ACC112 (cell line): ENCODE results near the gene B3GLCT.

ENCODE experiments used
- H2AFZ ChIP-seq: fragments of 200-600 bp; sonication (generic); one replicate; pipeline ENCODE4 v1.6.0; 2017; ENCODE audit warnings: antibody characterized with exemption, low read length; ENCODE audit not compliant: unreplicated experiment
- H3K27ac ChIP-seq: fragments of 200-600 bp; sonication (generic); 2 replicates; pipeline ENCODE4 v1.5.1; 2014; ENCODE audit warnings: low read depth, mild to moderate bottlenecking, antibody characterized with exemption, low read length, moderate library complexity
- H3K27me3 ChIP-seq: fragments of 200-600 bp; sonication (generic); 2 replicates; pipeline ENCODE4 v1.6.1; 2014; ENCODE audit warnings: mild to moderate bottlenecking, antibody characterized with exemption, low read length, moderate library complexity, mixed read lengths; ENCODE audit not compliant: insufficient read depth
- H3K36me3 ChIP-seq: fragments of 200-600 bp; sonication (generic); 2 replicates; pipeline ENCODE4 v1.6.1; 2016; ENCODE audit warnings: mild to moderate bottlenecking, antibody characterized with exemption, low read length, moderate library complexity, mixed read lengths; ENCODE audit not compliant: insufficient read depth
- H3K4me1 ChIP-seq: fragments of 200-600 bp; sonication (generic); one replicate; pipeline ENCODE4 v1.6.1; 2016; ENCODE audit warnings: low read length, mixed read lengths; ENCODE audit not compliant: insufficient read depth, unreplicated experiment, control insufficient read depth
- H3K4me3 ChIP-seq: fragments of 200-600 bp; sonication (generic); 2 replicates; pipeline ENCODE4 v1.5.1; 2014; ENCODE audit warnings: mild to moderate bottlenecking, low read depth, low read length
- H3K79me2 ChIP-seq: fragments of 200-600 bp; sonication (generic); one replicate; pipeline ENCODE4 v1.6.0; 2016; ENCODE audit warnings: low read length; ENCODE audit not compliant: control insufficient read depth, unreplicated experiment, insufficient read depth

Gene B3GLCT

DNA sequence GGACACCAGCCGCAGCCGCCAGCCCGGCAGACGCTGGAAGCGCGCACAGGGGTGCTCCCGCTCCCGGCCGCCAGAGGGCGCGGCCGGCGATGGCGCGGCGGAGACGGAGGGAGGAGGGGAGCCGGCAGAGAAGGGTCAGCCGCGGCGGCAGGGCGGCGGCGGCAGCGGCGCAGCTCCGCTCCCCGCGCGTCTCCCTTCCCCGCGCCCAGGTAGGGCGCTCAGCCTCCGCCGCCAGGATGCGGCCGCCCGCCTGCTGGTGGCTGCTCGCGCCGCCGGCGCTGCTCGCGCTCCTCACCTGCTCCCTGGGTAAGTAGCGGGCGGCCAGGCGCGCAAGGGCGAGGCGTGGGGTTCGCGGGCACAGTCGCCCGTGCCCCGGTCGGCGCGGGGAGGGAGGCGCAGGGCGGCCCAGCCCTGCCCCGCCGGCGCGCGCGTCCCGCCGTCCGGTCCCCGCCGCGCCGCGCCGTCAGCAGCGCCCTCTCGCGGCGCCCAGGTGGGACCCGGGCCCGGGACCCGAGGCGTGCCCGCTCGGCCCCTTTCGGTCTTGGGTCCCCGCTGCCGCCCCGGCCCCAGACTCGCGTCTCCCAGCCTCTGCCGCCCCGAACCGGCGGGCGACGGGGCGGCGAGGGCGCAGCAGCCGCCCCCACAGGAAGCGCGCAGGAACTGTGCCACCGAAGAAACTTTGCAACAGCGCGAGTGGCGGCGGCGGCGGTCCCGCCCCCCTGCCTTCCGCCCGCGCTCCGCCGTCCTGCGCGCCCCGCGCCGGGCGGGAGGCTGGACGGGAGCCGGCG is at the start of gene B3GLCT:
Gene B3GLCT (plus strand): TSS at position 127 of the 788 bp plus-strand sequence. CDS start 110 bp downstream, at position 237.
- Histone ChIP-seq H3K4me3 (peak within 1 kb of the TSS; percentile 78), H3K36me3 (no peaks in the 10 kb centered on the region), H3K4me1 (peaks cover 19% of the 10 kb centered on the region), H3K27me3 (no peaks in the 10 kb centered on the region), H3K27ac (peak within 1 kb of the TSS; percentile 71; the same call in 1 of the 2 replicates), H2AFZ (peak within 1 kb of the TSS; percentile 88), H3K79me2 (no peaks in the 10 kb centered on the region)

DNA sequence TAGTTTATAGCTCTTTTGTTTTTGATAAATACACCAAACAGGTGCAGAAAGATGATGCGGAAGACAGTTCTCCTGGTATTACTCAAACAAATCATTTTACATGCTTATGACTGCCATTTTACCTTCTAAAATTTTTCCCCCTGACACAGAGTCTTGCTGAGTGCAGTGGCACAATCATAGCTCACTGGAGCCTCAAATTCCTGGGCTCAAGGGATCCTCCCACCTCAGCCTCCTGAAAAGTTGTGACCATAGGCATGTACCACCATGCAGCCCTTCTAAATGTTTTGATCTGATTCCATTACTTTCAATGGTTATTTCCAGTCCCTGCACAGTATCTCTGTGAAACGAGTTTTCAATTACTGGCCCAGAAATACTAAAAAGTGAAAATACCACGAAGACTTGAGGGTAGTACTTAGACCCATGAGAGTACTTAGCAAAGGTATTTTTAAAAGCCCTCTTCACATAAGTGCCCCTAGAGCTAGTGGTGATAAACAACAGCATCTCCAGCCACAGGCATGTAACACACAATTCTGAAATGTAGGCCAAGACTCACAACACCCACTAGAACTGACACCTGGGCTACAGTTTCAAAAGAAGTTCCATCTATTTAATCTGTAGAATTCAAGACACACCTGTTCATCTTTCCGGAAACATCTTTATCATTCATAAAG is 49.3 kb upstream of the B3GLCT start:
- Histone ChIP-seq H3K27ac (no peak overlapping the region), H2AFZ (no peak overlapping the region), H3K4me1 (peaks cover 3% of the 10 kb centered on the region), H3K27me3 (no peaks in the 10 kb centered on the region), H3K79me2 (peaks cover 6% of the 10 kb centered on the region), H3K36me3 (peaks cover 64% of the 10 kb centered on the region), H3K4me3 (no peak overlapping the region)

DNA sequence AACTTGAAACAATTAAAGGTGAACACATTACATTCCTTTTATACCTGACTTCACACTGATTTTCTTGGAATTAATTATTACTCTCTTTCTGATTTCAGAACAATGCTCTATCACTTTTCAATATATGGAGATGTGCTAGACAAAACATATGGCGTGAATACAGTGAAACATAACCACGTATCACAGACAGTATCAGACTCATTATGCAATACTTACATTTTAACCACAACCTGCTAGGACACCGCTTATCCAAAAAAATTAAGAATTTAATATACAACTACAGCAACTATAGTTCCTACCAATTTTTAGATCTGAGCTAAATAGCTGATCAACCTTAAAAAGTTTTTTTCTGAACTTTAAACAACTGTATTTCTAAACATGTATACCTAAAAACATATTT is 47.9 kb upstream of the B3GLCT start:
- peaks cover 61% of the 10 kb centered on the region for H3K36me3 ChIP-seq
- H3K79me2 ChIP-seq: peaks cover 11% of the 10 kb centered on the region
- no peak overlapping the region for H2AFZ ChIP-seq

DNA sequence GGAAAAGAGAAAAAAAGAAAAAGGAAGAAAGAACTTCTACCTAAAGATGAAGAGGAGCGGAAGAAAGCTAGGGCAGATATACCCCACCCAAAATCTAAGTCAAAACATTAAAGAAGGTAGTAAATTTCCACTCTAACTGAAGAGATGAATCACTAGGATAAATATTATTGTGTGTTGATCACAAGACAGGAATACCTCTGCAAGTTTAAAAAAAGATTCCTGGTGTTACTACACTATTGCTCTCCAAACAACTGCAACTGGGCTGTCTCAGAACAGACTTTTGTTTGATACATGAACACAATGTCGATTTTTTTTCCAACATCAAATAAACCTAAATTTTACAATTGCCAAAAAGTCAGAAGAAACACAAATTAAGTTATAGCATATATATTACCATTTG is 44.8 kb upstream of the B3GLCT start:
- Histone ChIP-seq H3K27ac (no peak overlapping the region), H3K36me3 (peaks cover 50% of the 10 kb centered on the region), H3K4me1 (peaks cover 22% of the 10 kb centered on the region), H3K79me2 (peaks cover 37% of the 10 kb centered on the region), H3K4me3 (no peak overlapping the region), H2AFZ (no peak overlapping the region), H3K27me3 (no peaks in the 10 kb centered on the region)

More for the DNA sequence above, 47.9 kb upstream of the B3GLCT start:
- no peak overlapping the region for H3K27ac ChIP-seq
- H3K27me3 ChIP-seq: no peaks in the 10 kb centered on the region
- peaks cover 3% of the 10 kb centered on the region for H3K4me1 ChIP-seq
- no peak overlapping the region for H3K4me3 ChIP-seq

DNA sequence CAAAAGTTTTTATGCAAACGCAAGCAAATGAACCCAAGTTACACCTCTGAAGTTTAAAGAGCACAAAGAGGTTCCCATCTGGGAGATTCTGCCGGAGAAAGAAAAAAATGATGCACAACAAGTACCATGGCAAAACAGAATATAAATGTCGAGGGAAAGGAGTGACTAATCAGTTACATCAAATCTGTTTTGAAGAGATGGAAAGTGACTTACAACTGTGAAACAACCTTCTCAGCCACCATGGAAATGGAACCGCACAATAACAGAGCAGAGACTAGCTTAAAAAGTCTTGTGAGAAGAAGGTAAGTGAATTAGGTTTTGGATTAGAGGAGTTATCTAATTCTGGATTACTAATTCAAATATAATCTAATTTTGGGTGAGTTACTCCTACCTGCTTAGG is 40.5 kb upstream of the B3GLCT start:
- Histone ChIP-seq H3K27me3 (no peaks in the 10 kb centered on the region), H3K27ac (peak overlapping the region; percentile 84; the same call in 1 of the 2 replicates), H3K4me1 (peaks cover 31% of the 10 kb centered on the region), H3K79me2 (peaks cover 50% of the 10 kb centered on the region), H3K36me3 (peaks cover 25% of the 10 kb centered on the region), H2AFZ (no peak overlapping the region), H3K4me3 (peak overlapping the region; percentile 83)

GRCh38 chr13:31160857-31161556 is 38.8 kb upstream of the B3GLCT start:
- H3K27ac ChIP-seq: peak overlapping the region; percentile 84
- peaks cover 46% of the 10 kb centered on the region for H3K79me2 ChIP-seq
- H2AFZ ChIP-seq: peak overlapping the region; percentile 78
- H3K4me1 ChIP-seq: peaks cover 27% of the 10 kb centered on the region
- H3K4me3 ChIP-seq: peak overlapping the region; percentile 83
- peaks cover 15% of the 10 kb centered on the region for H3K36me3 ChIP-seq
- no peaks in the 10 kb centered on the region for H3K27me3 ChIP-seq

- Histone ChIP-seq H3K79me2 (peaks cover 43% of the 10 kb centered on the region), H2AFZ (peak within 1 kb of the TSS; percentile 90), H3K36me3 (peaks cover 14% of the 10 kb centered on the region), H3K27me3 (no peaks in the 10 kb centered on the region), H3K4me1 (peaks cover 31% of the 10 kb centered on the region), H3K27ac (peak within 1 kb of the TSS; percentile 93), H3K4me3 (peak within 1 kb of the TSS; percentile 83)
Observed at GRCh38 chr13:31161557-31162150, 38.1 kb upstream of the B3GLCT start, which contains the start of gene HSPH1. Gene HSPH1 (minus strand): TSS chr13:31161904. CDS start chr13:31161582, 322 bp downstream.

- H3K36me3 ChIP-seq: peaks cover 7% of the 10 kb centered on the region
- peak overlapping the region; percentile 83 for H3K4me3 ChIP-seq
- peaks cover 31% of the 10 kb centered on the region for H3K4me1 ChIP-seq
- H3K27me3 ChIP-seq: no peaks in the 10 kb centered on the region
- H2AFZ ChIP-seq: peak overlapping the region; percentile 90
- H3K79me2 ChIP-seq: peaks cover 36% of the 10 kb centered on the region
- peak overlapping the region; percentile 93 for H3K27ac ChIP-seq
Observed at GRCh38 chr13:31162151-31163008, 37.4 kb upstream of the B3GLCT start.

DNA sequence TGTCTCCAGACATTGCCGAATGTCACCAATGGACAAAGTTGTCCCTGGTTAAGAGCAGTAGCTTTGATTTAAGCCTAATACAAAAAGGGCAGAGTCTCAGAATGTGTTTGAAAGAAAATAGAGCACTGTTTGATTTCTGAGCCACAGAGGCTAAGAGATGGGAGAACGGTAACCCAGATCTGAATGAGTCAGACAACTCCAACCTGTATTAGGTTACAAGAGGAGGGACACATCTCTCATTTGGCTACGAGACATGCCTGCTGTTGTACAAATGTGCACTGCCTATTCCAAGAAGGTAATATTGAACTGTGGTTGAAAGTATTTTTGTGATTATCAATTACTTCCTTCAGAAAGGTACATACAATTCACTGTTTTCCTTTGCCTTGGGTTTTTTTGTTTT is 33.2 kb upstream of the B3GLCT start:
- no peaks in the 10 kb centered on the region for H3K27me3 ChIP-seq

More for the DNA sequence above, 33.2 kb upstream of the B3GLCT start:
- Histone ChIP-seq H3K27ac (no peak overlapping the region), H3K4me3 (no peak overlapping the region), H3K4me1 (peaks cover 27% of the 10 kb centered on the region), H2AFZ (no peak overlapping the region), H3K36me3 (no peaks in the 10 kb centered on the region), H3K79me2 (no peaks in the 10 kb centered on the region)
